Measurements from ENCODE around the gene GABARAP. TPM values are rescaled to one million over a fixed set of nuclear protein-coding genes. Genes with fewer than 3 reads are reported as not detected.

Gene GABARAP
- total and polyA plus RNA-seq, 2 of the 13 experiments (the other 11 are each of a cell fraction or from before 2014, with no cell fraction given) = 161 to 310 TPM

GRCh38 chr17:7224661-7225111 is 17.6 kb downstream of the GABARAP start:
- H3K4me2 ChIP-seq (ENCODE audit: low read depth, low read length) = no peak overlapping the region
- H3K27me3 ChIP-seq (ENCODE audit: control insufficient read depth in 1 of 2, insufficient read depth in 2 of 2, low read length in 2 of 2) = no peaks in the 10 kb centered on the region
- no peak overlapping the region for H3K27ac ChIP-seq (ENCODE audit: extremely low read length, insufficient read depth, low read length)
- H4K20me1 ChIP-seq (ENCODE audit: insufficient read depth, low read length) = peaks cover 10% of the 10 kb centered on the region; the same call in 1 of the 2 replicates
- H3K36me3 ChIP-seq (replicated peaks in 1 of 2; ENCODE audit: control insufficient read depth in 1 of 2, insufficient read depth in 2 of 2, low read length in 2 of 2) = peaks cover 26 to 80% of the 10 kb centered on the region in 2 experiments; a peak in 4 of 5 replicates
- no peak for FAIRE-seq
- peaks cover 20% of the 10 kb centered on the region for H3K4me1 ChIP-seq (ENCODE audit: insufficient read depth, low read length)
- in situ Hi-C loops (cut with HindIII; ENCODE audit: extremely low pct_ligation_motif_present, low pct_unique_long_range_greater_than_20kb) = no loop called here
- H3K79me2 ChIP-seq (ENCODE audit: insufficient read depth, low read length) = peaks cover 14% of the 10 kb centered on the region
- ATAC-seq = no peak
- H2AFZ ChIP-seq (ENCODE audit: low read length) = no peak overlapping the region
- no peak overlapping the region for H3K4me3 ChIP-seq (replicated peaks in 1 of 3; ENCODE audit: insufficient read depth in 1 of 3, low read depth in 2 of 3, low read length in 3 of 3)
- peak; percentile 70 for TF ChIP-seq AGO2 (optimal IDR thresholded peaks at IDR 0.05; ENCODE audit: low read depth, low read length)
- TF ChIP-seq MAX (IDR thresholded peaks at IDR 0.05) = no peak
- TF ChIP-seq ZNF567 (CRISPR knock-in tag; IDR thresholded peaks at IDR 0.05; ENCODE audit: borderline replicate concordance) = no peak
- peak; percentile 37; the same call in 1 of the 2 replicates for TF ChIP-seq RBFOX2 (IDR thresholded peaks at IDR 0.05; ENCODE audit: low read depth, low read length)
- intact Hi-C loops (cut with micrococcal nuclease; ENCODE audit: unreplicated experiment) = no loop called here
- H3K9me3 ChIP-seq (ENCODE audit: low read length) = no peaks in the 10 kb centered on the region
- ChIA-PET POLR2A (interaction anchor here (1.0 to 6.8 kb wide), 2 partner anchors 11 to 17 kb away, joined by 3 to 140 read pairs; partner anchors contain the start of genes DVL2 and PHF23), CTCF (ENCODE audit: low intra/inter-chr PET ratio, low total read pairs) (no interaction called here)
- 88% methylated on average over 6 of the region's 15 CpGs for WGBS (ENCODE audit: low lambda C conversion rate)
- H3K9ac ChIP-seq (ENCODE audit: insufficient read depth, low read depth, low read length) = no peak overlapping the region
- no peak for DNase-seq (ENCODE audit: low spot score)
- no TSS peak for BruUV-seq (replicated peaks)

GRCh38 chr17:7224110-7224509 is 18.1 kb downstream of the GABARAP start:
- ATAC-seq = no peak
- Histone ChIP-seq H3K27me3 (ENCODE audit: control insufficient read depth in 1 of 2, insufficient read depth in 2 of 2, low read length in 2 of 2) (no peaks in the 10 kb centered on the region; a peak in 1 of 5 replicates), H3K36me3 (replicated peaks in 1 of 2; ENCODE audit: control insufficient read depth in 1 of 2, insufficient read depth in 2 of 2, low read length in 2 of 2) (peaks cover 21 to 75% of the 10 kb centered on the region in 2 experiments; a peak in 4 of 5 replicates), H4K20me1 (ENCODE audit: insufficient read depth, low read length) (peaks cover 10% of the 10 kb centered on the region; the same call in 1 of the 2 replicates), H2AFZ (ENCODE audit: low read length) (no peak overlapping the region), H3K4me1 (ENCODE audit: insufficient read depth, low read length) (peaks cover 24% of the 10 kb centered on the region), H3K27ac (ENCODE audit: extremely low read length, insufficient read depth, low read length) (no peak overlapping the region), H3K9me3 (ENCODE audit: low read length) (no peaks in the 10 kb centered on the region), H3K4me2 (ENCODE audit: low read depth, low read length) (no peak overlapping the region), H3K9ac (ENCODE audit: insufficient read depth, low read depth, low read length) (no peak overlapping the region), H3K79me2 (ENCODE audit: insufficient read depth, low read length) (peaks cover 14% of the 10 kb centered on the region), H3K4me3 (replicated peaks in 1 of 3; ENCODE audit: insufficient read depth in 1 of 3, low read depth in 2 of 3, low read length in 3 of 3) (no peak overlapping the region)
- no peak for DNase-seq (ENCODE audit: low spot score)
- FAIRE-seq = no peak
- 93% methylated on average over 3 of the region's 10 CpGs for WGBS (ENCODE audit: low lambda C conversion rate)
- ChIA-PET CTCF (ENCODE audit: low intra/inter-chr PET ratio, low total read pairs) (no interaction called here), POLR2A (interaction anchor here (6.8 kb wide), 1 partner anchor 12 kb away, joined by 140 read pairs; the partner anchor contains the start of genes DVL2 and PHF23)
- TSS peak; percentile 13 for BruUV-seq (replicated peaks)
- in situ Hi-C loops (cut with HindIII; ENCODE audit: extremely low pct_ligation_motif_present, low pct_unique_long_range_greater_than_20kb) = no loop called here
- TF ChIP-seq POLR2G (IDR thresholded peaks at IDR 0.05; ENCODE audit: low read depth, low read length) (peak; percentile 57; the same call in 1 of the 2 replicates), TGIF2 (CRISPR knock-in tag; IDR thresholded peaks at IDR 0.05) (no peak), MZF1 (CRISPR knock-in tag; IDR thresholded peaks at IDR 0.05; ENCODE audit: borderline replicate concordance) (no peak), RBFOX2 (IDR thresholded peaks at IDR 0.05; ENCODE audit: low read depth, low read length) (peak; percentile 42; the same call in 1 of the 2 replicates), ZBTB38 (CRISPR knock-in tag; IDR thresholded peaks at IDR 0.05) (no peak)
- intact Hi-C loops (cut with micrococcal nuclease; ENCODE audit: unreplicated experiment) = no loop called here
